HG03159 (cell line): ENCODE results near the gene PCBD1.
"Not testable (repeated sequence)": the region's sequence is repeated elsewhere in the genome, so short reads cannot be mapped to it uniquely, and the experiment has no call there.

ENCODE experiments used
- ATAC-seq: cut with Tn5 transposase; IDR thresholded peaks from one replicate; pipeline ENCODE4 v1.9.1; 2021; ENCODE audit warnings: mild to moderate bottlenecking, moderate library complexity; ENCODE audit not compliant: unreplicated experiment

The PCBD1 gene

DNA sequence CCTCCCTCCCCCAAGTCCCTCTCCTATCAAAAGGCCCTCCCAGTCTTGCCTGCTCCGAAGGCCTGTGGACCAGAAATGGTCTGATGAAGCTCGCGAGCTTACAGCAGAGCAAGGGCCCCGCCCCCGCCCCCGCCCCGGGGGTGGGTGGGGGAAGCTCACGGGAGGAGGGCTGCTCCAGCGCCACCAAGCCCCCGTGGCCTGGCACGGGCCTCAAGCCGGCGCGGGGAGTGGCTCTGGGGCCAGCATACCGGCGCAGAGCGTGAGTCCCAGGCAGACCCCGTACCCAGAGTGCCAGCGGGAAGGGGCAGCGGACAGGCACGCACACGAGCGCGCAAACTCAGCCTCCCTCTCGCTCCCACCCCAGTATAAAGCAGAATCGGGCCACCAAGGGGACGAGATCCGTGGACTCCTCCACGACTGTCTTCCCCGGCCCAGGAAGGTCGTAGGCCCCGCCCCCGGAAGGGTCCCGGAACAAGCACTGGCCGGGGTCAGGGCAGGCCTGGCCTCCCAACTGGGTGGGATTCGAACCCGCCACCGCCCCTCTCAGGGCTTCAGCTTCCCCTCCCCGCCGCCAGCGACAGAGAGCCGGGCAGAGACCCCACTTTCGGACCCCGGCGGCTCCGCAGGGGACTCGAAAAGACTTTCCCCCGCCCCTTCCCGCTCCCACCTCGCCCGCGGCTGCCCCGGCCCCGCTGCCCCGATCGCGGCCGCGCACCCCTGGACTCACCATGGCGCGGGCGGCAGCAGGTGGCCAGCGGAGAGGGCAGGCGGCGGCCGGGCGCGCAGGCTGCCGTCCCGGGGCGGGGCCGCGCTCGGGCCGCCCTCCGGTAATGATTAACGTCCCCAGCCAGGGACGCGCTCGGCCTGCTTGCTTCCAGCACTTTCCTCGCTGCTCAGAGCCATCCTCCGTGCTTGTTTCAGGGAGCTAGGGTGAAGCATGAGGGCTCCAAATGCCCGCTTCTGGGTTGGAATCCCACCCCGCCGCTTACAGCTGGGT, at the start of gene PCBD1:
PCBD1 (minus strand) TSS at position 762 of the 997 bp plus-strand sequence; CDS start at position 730, 32 bp downstream.
- ATAC-seq = peak; percentile 74

DNA sequence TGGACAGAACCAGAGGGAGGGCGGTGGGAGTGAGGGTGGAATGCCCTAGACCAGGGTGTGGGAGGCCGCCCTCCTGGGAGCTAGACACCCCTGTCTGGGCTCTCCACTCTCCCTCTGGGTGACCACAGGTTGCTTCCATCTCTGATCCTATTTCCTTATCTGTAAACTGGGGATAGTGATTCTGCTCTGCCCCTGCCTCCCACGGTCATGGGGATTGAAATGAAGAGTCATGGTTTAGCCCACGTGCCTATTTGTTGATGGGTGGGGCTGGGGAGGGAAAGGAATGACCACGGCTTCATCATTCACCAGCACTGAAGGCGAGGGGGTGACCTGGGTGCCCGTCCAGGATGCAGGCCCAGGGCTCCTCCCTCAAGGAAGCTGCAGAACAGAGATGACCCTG, 49.3 kb upstream of the PCBD1 start:
- no peak for ATAC-seq

DNA sequence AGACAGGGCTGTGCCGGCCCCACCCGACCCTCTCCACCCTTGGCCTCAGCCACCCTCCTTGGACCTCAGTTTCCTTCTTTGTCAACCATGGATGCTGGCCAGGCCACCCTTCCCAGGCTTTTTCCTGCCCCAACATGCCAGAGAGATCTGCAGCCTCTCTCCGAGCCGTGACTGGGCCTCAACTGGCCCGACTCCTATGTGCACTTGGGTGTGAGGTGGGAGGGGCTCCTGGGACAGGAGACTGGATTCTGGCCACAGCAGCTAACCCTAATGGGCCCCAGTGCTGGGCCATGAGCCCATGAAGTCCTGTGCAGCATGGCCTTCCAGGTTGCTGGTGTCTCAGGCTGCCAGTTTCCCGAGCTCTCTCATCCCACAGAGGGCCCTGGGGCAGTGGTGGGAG, 47.7 kb upstream of the PCBD1 start:
- no peak for ATAC-seq

DNA sequence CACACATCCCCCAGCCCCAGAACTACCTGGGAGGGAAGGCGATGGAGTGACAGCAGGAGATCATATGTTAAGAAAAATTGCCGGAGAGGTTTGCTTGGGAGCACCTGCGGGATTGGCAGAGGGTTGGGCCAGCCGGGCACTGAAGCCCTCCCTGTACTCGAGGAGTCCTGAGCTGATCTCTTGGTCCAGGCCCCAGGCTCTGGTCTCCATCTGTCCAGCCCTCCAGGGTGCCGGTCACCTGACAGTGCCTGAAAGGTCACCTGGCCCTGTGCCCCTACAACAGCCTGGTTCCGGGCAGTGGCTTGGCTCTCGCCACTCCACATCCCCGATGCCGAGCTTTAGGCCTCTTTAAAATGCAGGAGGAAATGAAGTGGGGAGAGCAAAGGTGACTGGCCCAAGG, 47.3 kb upstream of the PCBD1 start:
- no peak for ATAC-seq

DNA sequence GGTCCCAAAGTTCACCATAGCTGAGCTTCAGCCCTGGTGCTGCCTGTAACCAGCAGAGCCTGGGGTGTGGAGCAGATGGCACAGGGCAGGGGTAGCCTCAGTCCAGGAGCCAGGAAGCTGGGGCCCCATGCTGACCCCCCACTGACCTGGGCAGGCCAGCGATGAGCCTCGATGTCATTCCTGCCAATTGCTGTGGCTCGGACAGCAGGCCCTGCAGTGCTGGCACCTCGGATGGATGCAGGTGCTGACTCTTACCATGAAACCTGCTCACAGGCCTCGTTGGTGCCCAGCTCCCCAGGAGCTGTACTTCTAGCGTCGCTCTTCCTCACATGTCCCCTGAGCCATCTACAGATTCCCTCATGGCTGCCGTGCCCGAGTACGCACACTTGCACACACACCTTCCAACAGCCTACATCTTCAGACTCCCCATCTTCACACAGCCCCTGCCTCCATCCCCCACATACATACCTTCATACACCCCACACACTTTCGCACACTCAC, 46.8 kb upstream of the PCBD1 start:
- no peak for ATAC-seq

DNA sequence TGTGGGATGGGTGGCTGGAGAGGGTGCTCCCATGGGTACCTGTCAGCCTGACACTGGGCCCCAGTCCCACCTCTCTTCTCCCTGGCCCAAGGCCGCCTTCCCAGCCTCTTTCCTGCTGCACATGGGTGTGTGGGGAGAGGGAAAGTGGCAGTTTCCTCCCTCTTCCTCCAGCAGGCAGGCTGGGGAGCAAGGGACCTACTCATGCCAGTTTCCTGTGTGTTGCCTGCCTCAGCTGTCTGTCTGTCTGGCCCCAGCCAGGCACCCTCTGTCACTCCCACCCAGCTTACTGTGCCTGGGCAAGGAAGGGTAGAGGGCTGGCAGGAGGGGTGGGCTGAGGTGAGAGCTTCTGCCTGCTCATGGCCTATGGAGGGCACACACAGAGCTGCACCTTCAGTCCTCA, 46.3 kb upstream of the PCBD1 start:
- ATAC-seq = no peak

DNA sequence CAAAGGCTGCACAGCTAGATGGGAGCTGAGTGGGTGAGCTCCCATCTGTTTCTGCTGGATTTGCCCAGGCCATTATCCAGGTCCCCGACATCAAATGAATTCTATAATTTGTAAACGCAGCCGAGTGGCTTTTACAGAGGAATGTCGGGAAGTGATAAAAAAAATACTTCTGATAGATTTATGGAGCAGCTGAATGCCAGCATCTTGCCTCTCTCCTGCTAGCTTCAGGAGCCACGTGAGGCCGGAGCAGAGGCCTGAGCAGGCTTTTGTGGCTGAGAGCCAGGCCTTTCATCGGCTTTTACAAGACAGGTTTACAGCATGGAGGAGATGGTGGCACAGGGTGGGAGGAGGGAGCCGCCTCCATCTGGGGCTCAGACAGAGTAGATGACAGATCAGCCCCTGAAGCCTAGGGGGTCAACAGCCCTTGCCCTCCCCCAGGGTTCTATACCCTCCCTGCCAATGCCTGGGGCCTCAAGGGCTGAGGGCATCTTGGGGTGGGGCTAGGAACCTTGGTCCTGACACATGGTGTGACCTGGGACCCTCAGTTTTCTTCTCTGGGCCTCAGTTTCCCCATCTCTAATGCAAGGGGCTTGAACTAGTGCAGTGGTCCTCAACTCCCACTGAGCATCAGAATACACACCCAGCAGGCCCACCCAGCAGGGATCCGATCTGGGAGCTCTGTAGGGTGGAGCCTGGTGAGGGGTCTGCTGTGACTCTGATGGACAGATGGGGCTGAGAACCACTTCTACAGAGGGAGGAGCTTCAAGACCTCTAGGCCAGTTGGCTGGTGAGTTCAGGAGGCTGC, 44.2 kb upstream of the PCBD1 start:
- no peak for ATAC-seq

DNA sequence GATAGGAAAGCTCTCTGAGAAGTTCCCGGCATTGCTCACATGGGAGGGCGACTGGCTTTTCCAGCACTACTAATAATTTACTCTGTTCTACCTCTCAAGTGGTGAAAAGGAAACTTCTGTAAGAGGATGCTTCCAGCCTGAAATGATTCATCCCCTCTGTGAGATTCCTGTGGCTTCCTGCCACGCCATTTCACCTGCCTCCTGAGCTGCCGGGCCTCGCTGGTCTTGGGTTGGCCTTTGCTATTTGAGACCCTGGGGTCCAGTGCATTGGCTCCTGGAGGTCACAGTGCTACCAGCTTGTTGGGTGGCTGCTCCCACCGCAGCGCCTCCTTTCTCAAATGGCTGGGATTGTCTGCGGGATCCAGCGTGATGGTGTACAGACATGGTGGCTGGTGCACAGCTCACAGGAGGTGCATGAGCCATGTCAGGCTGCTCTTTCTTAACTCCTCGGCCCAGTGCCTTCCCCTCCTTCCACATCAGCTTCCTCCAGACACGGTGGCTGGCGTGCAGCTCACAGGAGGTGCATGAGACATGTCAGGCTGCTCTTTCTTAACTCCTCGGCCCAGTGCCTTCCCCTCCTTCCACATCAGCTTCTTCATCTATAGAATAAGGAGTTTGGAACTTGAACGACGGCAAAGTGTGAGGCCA, 42.9 kb upstream of the PCBD1 start:
- no peak for ATAC-seq

DNA sequence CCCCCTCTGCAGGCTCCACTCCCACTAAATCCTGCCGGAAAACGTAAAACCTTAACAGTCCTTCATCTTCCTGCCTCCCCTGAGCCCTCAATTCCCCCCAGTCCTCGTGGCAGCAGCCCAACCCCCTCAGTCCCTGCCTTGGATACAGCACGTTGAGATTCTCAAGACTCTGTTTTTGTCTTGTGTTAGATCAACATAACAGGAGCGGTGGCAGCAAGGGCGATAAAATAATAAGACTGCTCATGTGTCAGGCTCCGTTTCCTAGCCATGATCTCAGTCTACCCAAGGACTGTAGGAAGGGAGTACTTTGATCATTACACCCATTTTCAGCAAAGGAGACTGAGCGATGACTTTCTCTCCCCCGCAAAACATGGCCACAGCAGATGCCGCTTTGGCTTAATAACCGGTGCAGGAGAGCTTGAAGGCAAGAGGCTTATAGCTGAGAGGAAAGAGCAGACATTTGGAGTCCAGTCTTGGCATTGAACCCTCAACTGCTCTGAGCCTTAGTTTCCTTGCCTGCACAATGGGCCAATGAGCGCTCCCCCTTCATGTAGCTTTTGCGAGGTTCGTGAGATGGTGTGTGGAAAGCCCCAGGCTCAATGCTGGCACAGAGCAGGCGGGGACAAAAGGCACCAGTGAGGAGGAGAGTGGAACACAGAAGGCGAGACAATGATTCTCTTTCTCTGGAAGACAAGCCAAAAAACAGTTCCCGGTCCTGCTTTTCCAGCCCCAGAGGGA, 42.1 kb upstream of the PCBD1 start:
- ATAC-seq = no peak

DNA sequence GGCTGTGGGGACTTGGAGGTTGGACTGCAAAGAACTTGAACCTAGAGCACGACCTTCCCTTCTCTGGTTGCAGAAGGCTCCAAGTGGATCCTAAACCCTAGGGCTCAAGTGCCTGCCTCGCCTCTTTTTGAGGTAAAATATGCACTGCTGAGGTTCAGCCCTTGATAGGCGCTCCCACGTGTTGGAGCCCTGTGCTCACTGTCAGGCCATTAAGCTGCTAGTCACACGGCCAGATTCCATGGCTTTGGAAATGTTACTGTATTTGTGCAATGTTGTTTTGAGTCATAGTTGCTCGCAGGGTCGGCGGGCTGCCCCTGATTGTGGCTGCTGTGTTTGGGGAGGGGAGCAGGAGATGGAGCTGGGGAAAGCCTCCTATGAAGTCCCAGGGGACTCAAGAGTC, 39.8 kb upstream of the PCBD1 start:
- ATAC-seq = no peak

DNA sequence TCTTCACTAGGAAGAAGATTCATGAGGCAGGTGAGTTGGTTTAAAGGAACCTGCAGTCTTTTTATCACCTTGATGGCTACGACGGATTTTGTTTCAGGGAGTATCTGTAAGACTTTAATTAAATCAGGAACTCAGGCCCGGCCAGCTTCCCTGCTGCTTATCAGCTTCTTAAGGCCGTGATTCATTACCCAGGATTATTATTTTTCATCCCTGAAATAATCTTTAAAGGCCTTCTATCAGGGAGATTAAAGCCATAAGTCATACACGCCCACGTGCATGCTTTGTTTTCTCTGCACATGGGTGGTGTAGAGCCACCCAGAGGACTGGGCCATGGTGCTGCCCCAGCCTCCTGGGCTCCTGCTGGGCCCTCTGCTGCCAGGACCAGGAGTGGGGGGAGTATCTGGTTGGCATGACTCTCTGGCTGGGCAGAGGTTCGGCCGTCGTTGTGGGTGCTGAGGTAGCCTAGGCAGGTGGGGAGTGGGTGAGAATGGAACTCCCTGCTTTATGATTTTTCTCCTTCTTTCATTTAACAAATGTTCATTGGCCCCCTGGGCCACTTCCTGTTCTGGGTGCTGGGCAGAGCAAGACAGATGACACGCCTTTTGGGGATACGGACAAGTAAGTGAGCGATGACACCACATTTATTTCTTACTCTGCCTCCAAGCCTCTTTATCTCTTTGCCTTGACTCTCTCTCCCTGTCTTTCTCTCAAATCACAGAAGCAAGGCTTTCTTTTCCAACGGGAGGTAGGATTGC, 39.0 kb upstream of the PCBD1 start:
- ATAC-seq = no peak

DNA sequence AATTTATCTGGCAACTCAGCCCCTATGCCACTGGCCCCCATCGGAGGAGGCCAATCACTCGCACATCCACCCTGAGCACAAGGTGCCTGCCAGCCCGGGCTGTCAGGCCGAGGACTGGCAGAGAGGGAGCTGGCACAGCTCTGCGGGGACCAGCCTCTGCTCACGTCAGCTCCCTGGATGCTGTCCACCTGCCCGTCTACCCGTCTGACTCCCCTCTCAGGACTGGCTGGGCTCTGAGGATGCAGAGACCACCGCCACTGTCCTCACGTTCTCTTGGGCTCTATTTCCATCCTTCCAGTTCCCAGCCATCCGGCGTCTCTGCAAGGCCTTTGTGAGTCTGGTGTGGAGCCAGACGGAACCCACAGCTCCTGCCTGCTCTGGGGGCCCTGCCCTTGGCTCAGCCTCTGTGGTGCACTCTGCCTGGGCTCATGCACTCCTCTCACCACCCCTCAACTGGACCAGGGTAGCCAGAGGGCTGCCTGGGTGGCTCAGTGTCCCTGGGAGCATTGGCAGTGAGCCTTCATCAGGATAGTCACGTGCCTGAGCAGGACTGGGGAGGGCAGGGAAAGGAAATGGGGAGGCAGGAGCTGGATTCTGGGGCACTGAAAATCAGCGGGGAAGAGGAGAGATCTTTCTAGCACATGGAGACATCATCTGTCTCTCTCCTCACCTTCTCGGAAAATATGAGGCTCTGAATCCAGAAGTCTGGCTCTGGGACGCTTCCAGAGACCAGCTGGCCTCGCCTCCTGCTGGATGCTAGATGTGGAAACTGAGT, 38.0 kb upstream of the PCBD1 start:
- ATAC-seq = no peak

DNA sequence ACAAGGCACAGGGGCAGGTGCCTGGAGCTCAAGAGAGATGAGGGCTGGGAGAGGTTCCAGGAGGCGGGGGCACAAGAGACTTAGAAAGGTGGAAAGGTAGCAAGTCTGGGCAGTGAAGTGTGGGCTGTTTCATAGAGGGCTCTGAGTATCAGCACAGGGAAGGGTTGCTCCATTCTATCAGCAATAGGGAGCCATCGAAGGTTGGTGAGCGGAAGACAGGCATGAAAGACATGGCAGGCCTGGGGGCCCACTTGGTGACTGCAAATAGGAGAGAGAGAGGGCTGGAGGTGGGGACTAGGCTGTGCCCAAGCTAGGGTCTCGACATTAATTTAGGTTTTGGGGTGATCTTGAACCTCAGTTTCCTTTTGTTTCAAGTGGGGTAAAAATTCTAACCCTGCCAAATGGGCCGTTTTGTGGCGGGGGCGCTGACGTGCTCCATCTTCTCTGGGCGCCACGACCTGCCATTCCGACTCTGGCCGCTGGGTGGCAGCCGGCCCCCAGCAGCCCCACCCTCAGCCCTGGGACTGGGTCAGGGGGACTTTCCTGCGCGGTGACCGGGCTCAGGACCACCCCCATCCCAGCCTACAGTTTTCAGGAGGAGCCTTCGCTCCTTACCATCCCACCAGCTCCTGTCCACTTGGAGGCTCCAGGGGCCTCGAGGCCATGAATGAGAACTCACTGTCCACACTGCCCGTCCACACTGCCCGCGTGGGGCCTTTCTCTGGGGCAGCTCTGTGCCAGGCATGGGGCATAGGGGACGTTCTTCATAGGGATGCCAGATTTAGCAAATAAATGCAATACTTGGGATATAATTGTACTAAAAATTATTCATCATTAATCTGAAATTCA, 37.2 kb upstream of the PCBD1 start:
- peak; percentile 48 for ATAC-seq

DNA sequence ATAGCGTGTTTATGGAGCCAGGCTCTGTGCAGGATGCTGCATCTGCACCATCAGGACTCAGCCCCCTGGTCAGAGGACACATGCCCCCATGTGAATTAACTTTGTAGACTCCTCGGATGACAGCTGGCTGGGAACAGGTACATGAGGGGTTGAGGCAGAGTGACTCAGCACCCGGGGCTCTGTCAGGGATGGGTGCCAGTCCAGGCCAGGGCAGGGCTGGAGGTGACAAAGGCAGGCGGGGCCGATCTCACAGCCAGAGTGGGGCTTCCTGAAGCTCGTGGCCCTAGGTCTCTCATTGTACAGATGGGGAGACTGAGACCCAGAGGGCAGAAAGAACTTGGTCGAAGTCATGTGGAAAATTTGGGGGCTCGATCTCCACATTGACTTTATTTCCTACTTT, 35.3 kb upstream of the PCBD1 start:
- ATAC-seq = no peak

DNA sequence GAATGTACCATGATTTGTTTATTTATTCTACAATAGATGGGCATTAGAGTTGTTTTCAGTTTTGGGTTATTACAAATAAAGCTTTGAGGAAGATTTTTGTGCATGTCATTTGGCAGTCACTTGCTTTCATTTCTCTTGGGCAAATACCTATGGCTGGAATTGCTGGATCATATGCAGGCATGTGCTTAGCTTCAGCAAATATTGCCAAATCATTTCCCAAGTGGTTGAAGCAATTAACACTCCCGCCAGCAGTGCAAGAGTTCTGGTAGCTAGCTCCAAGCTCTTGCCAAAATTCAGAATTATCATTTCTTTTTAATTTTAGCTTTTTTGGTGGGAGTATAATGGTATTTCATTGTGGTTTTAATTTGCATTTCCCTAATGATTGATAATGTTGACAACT, 32.9 kb upstream of the PCBD1 start:
- ATAC-seq = no peak

DNA sequence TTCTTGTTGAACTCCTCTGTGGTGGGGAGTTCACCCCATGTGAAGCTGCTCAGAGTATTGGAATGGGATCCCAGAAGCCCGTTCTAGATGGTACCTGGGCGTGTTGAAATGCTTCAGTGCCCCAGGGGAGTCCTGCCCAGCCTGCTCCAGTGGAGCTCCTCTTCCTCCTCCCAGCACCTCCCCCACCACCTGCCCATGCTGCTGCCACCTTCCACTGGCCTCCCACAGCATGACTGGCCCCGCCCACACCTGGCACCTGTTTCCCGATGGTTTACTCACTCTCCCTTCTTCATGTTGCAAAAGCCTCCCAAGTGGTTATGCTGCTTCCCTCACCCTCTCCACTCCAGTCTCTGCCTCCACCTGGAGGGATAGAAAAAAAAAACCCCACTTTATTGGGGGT, 32.2 kb upstream of the PCBD1 start:
- no peak for ATAC-seq

DNA sequence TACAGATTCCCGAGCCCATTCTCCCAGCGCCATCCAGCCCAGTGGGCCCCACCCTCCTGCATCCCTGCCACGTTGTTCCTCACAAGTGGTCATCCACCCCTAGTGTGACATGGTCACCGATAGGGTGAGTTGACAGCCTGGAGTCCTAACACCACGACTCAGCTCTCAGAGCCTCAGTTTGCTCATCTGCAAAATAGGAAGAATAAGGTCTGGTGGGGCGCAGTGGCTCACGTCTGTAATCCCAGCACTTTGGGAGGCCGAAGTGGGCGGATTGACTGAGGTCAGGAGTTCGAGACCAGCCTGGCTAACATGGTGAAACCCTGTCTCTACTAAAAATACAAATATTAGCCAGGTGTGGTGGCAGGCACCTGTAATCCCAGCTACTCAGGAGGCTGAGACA, 31.5 kb upstream of the PCBD1 start:
- not testable (repeated sequence) for ATAC-seq
